Measurements from ENCODE around the gene NUDT6.

NUDT6 gene

DNA sequence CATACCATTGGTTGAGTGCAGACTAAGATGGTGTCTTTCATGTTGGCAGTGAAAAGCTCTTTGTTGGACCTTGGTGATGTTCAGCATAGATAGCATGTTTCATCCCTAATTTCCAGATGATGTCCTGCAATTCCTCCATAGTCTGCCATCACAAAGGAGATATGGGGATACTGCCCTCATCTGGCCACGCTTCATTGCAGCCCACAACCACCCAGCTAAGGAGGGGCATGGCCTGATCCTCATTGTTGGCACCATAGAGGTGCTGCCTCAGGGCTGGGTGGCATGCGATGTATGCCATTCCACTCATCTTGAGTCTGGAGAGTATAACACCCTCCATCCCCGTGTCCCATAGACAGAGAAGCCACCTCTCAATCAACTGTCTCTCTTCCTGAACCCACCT, 31.5 kb upstream of the NUDT6 start:
- Histone ChIP-seq H3K9ac (ENCODE audit: low read length) (no peak overlapping the region), H3K36me3 (ENCODE audit: insufficient read depth, low read length) (peaks cover 31% of the 10 kb centered on the region; the same call in 1 of the 2 replicates), H3K9me3 (ENCODE audit: low read length) (no peaks in the 10 kb centered on the region), H3K27me3 (ENCODE audit: insufficient read depth, low read length) (no peaks in the 10 kb centered on the region), H3K27ac (ENCODE audit: low read depth, low read length, poor library complexity, severe bottlenecking) (no peak overlapping the region), H3K79me2 (ENCODE audit: insufficient read depth, low read length) (no peaks in the 10 kb centered on the region), H3K9me2 (ENCODE audit: low read depth, low read length) (no peaks in the 10 kb centered on the region), H3K4me2 (ENCODE audit: low read length) (no peak overlapping the region), H4K20me1 (ENCODE audit: insufficient read depth, low read length) (no peaks in the 10 kb centered on the region), H3F3A (ENCODE audit: insufficient read depth, low read length) (no peaks in the 10 kb centered on the region), H3K4me1 (ENCODE audit: insufficient read depth, low read length, severe bottlenecking) (no peaks in the 10 kb centered on the region), H2AFZ (ENCODE audit: low read length) (no peak overlapping the region), H3K4me3 (ENCODE audit: low read depth, low read length, poor library complexity, severe bottlenecking) (no peak overlapping the region)
- TF ChIP-seq CTCF (IDR thresholded peaks at IDR 0.05; ENCODE audit: low read length) (no peak), EZH2 (IDR thresholded peaks at IDR 0.05; ENCODE audit: borderline replicate concordance, low read length) (no peak)

DNA sequence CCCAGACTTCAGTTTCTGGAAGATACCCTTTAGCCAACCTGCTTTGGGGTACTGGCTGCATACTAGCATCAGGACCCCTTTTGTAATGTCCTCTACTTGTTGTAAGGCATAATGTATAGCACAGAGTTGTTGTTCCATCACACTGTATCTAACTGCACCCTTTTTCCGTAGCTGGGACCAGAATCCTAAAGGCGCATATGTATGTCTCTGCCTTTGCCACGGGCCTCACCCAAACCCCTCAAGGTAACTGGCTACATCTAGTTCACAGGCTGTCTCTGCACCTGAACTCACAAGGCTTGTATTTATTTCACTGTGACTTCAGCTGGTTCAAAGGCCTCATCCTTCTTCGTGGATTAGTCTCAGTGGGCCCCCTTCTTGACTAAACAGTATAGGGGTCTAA, 29.6 kb upstream of the NUDT6 start:
- no peaks in the 10 kb centered on the region for H3K4me1 ChIP-seq (ENCODE audit: insufficient read depth, low read length, severe bottlenecking)
- H3K27ac ChIP-seq (ENCODE audit: low read depth, low read length, poor library complexity, severe bottlenecking), result no peak overlapping the region
- TF ChIP-seq EZH2 (IDR thresholded peaks at IDR 0.05; ENCODE audit: borderline replicate concordance, low read length), result no peak
- no peak for TF ChIP-seq CTCF (IDR thresholded peaks at IDR 0.05; ENCODE audit: low read length)
- H4K20me1 ChIP-seq (ENCODE audit: insufficient read depth, low read length), result no peaks in the 10 kb centered on the region
- no peak overlapping the region for H2AFZ ChIP-seq (ENCODE audit: low read length)
- H3K9me2 ChIP-seq (ENCODE audit: low read depth, low read length), result no peaks in the 10 kb centered on the region
- no peak overlapping the region for H3K9ac ChIP-seq (ENCODE audit: low read length)
- H3K9me3 ChIP-seq (ENCODE audit: low read length), result no peaks in the 10 kb centered on the region
- H3K79me2 ChIP-seq (ENCODE audit: insufficient read depth, low read length), result no peaks in the 10 kb centered on the region
- no peaks in the 10 kb centered on the region for H3F3A ChIP-seq (ENCODE audit: insufficient read depth, low read length)
- H3K4me3 ChIP-seq (ENCODE audit: low read depth, low read length, poor library complexity, severe bottlenecking), result no peak overlapping the region
- H3K27me3 ChIP-seq (ENCODE audit: insufficient read depth, low read length), result no peaks in the 10 kb centered on the region
- no peak overlapping the region for H3K4me2 ChIP-seq (ENCODE audit: low read length)
- H3K36me3 ChIP-seq (ENCODE audit: insufficient read depth, low read length), result peaks cover 38% of the 10 kb centered on the region

- no peaks in the 10 kb centered on the region for H4K20me1 ChIP-seq (ENCODE audit: insufficient read depth, low read length)
- H3K9me3 ChIP-seq (ENCODE audit: low read length), result no peaks in the 10 kb centered on the region
- H3K27me3 ChIP-seq (ENCODE audit: insufficient read depth, low read length), result no peaks in the 10 kb centered on the region
- TF ChIP-seq EZH2 (IDR thresholded peaks at IDR 0.05; ENCODE audit: borderline replicate concordance, low read length) (no peak), CTCF (IDR thresholded peaks at IDR 0.05; ENCODE audit: low read length) (no peak)
- peaks cover 38% of the 10 kb centered on the region for H3K36me3 ChIP-seq (ENCODE audit: insufficient read depth, low read length)
- H3K27ac ChIP-seq (ENCODE audit: low read depth, low read length, poor library complexity, severe bottlenecking), result no peak overlapping the region
- H3K79me2 ChIP-seq (ENCODE audit: insufficient read depth, low read length), result no peaks in the 10 kb centered on the region
- no peaks in the 10 kb centered on the region for H3F3A ChIP-seq (ENCODE audit: insufficient read depth, low read length)
- no peak overlapping the region for H3K4me3 ChIP-seq (ENCODE audit: low read depth, low read length, poor library complexity, severe bottlenecking)
- no peaks in the 10 kb centered on the region for H3K9me2 ChIP-seq (ENCODE audit: low read depth, low read length)
- H2AFZ ChIP-seq (ENCODE audit: low read length), result no peak overlapping the region
- no peak overlapping the region for H3K4me2 ChIP-seq (ENCODE audit: low read length)
- no peak overlapping the region for H3K9ac ChIP-seq (ENCODE audit: low read length)
- H3K4me1 ChIP-seq (ENCODE audit: insufficient read depth, low read length, severe bottlenecking), result no peaks in the 10 kb centered on the region
Measured at GRCh38 chr4:122948671-122949070, 26.3 kb upstream of the NUDT6 start.
